Measurements from ENCODE around the gene SSBP4.

SSBP4 gene

GRCh38 chr19:18423258-18424020 lies 4.2 kb downstream of the SSBP4 start:
- no peak overlapping the region for H3K4me3 ChIP-seq (ENCODE audit: control insufficient read depth, low read depth, low read length)
- no peak for TF ChIP-seq CTCF (conservative IDR thresholded peaks at IDR 0.05; ENCODE audit: control insufficient read depth, insufficient read depth, low read depth, low read length)
- no peak for DNase-seq (ENCODE audit: low read depth)

GRCh38 chr19:18424122-18424889 lies 5.1 kb downstream of the SSBP4 start:
- H3K4me3 ChIP-seq (ENCODE audit: control insufficient read depth, low read depth, low read length), result no peak overlapping the region
- no peak for DNase-seq (ENCODE audit: low read depth)
- TF ChIP-seq CTCF (conservative IDR thresholded peaks at IDR 0.05; ENCODE audit: control insufficient read depth, insufficient read depth, low read depth, low read length), result no peak

GRCh38 chr19:18424890-18425514 lies 5.8 kb downstream of the SSBP4 start:
- no peak overlapping the region for H3K4me3 ChIP-seq (ENCODE audit: control insufficient read depth, low read depth, low read length)
- no peak for TF ChIP-seq CTCF (conservative IDR thresholded peaks at IDR 0.05; ENCODE audit: control insufficient read depth, insufficient read depth, low read depth, low read length)
- no peak for DNase-seq (ENCODE audit: low read depth)

GRCh38 chr19:18425515-18426415 lies 6.6 kb downstream of the SSBP4 start:
- H3K4me3 ChIP-seq (ENCODE audit: control insufficient read depth, low read depth, low read length), result no peak overlapping the region
- peak; percentile 60 for DNase-seq (ENCODE audit: low read depth)
- peak; percentile 16 for TF ChIP-seq CTCF (conservative IDR thresholded peaks at IDR 0.05; ENCODE audit: control insufficient read depth, insufficient read depth, low read depth, low read length)

DNA sequence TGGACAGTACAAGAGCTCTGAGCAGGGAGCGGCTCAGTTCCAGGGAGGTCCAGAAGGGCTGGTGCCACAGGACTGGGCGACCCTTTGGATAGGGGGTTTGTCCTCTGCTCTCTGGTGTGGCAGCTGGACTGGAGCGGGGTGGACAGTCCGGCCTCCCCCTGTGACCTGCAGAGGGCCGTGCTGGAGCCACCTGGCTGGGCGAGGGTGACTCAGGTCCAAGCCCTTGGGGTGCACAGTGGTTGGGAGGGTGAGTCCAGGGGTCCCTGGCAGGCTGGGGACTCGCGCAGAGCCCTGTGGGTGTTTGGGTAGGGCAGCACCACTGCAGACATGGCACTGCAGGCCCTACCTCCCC lies 7.2 kb downstream of the SSBP4 start:
- no peak for TF ChIP-seq CTCF (conservative IDR thresholded peaks at IDR 0.05; ENCODE audit: control insufficient read depth, insufficient read depth, low read depth, low read length)
- DNase-seq (ENCODE audit: low read depth), result no peak
- H3K4me3 ChIP-seq (ENCODE audit: control insufficient read depth, low read depth, low read length), result no peak overlapping the region
